Peyer's patch (tissue), 4 donors: ENCODE results near the gene DDX46. TPM values are rescaled to one million over a fixed set of nuclear protein-coding genes. Genes with fewer than 3 reads are reported as not detected.

Experiments
- DNase-seq, 3 donors: peaks; one replicate each; pipeline ENCODE4 v3.0.0-alpha.2; 2017 to 2019
- H3K27ac ChIP-seq, 4 donors: fragments of 200-600 bp; sonication (generic); one replicate each; pipeline ENCODE4 v1.5.1; 2016 to 2019
- H3K27me3 ChIP-seq, 2 donors: fragments of 200-600 bp; sonication (generic); one replicate each; pipeline ENCODE4 v1.5.1; 2019
- H3K36me3 ChIP-seq, 3 donors: fragments of 200-600 bp; sonication (generic); one replicate each; pipeline ENCODE4 v1.5.1; 2016 to 2019
- H3K4me1 ChIP-seq, 4 donors: fragments of 200-600 bp; sonication (generic); one replicate each; pipeline ENCODE4 v1.5.1; 2016 to 2019
- H3K4me3 ChIP-seq, 4 donors: fragments of 200-600 bp; sonication (generic); 1 replicate in 3 of 4; 2 replicates in 1 of 4; pipeline ENCODE4 v1.5.1; 2016 to 2019; ENCODE audit warnings: mild to moderate bottlenecking in 1 of 4
- H3K9me3 ChIP-seq, 4 donors: fragments of 200-600 bp; sonication (generic); one replicate each; pipeline ENCODE4 v1.5.1; 2016 to 2019; ENCODE audit warnings: mild to moderate bottlenecking in 1 of 4
- CTCF ChIP-seq, 6 experiments: fragments of 450-650 bp in 4 of 6; fragments of 200-600 bp in 2 of 6; sonication (generic) in 1 of 6; IDR thresholded peaks; one replicate each; pipeline ENCODE4 v1.5.1; 2017 to 2019; ENCODE audit warnings: antibody characterized with exemption in 6 of 6, mild to moderate bottlenecking in 3 of 6, moderate library complexity in 1 of 6
- POLR2A ChIP-seq, 2 donors: fragments of 450-650 bp; IDR thresholded peaks; one replicate each; pipeline ENCODE4 v1.5.1; 2017; ENCODE audit warnings: antibody characterized with exemption in 2 of 2, mild to moderate bottlenecking in 2 of 2, moderate library complexity in 2 of 2
- total RNA-seq, 4 donors: library from RNA; depleted of rRNA; stranded (reverse); fragments of >200 nt; gene quantifications; one replicate each; pipeline ENCODE4 v1.1.0, GENCODE V29; 2016

DDX46 gene
- total RNA-seq, 4 donors from 2014 or later = 27.0 to 59.4 (median 41.8) TPM

GRCh38 chr5:134803821-134804220 lies 45.2 kb downstream of the DDX46 start:
- Histone ChIP-seq H3K27ac (no peak overlapping the region), H3K36me3 (peaks cover 0 to 49% (median 0%) of the 10 kb centered on the region in 3 donors), H3K27me3 (no peaks in the 10 kb centered on the region), H3K9me3 (no peaks in the 10 kb centered on the region), H3K4me1 (no peaks in the 10 kb centered on the region), H3K4me3 (no peak overlapping the region)
- no peak for DNase-seq
- TF ChIP-seq POLR2A (IDR thresholded peaks at IDR 0.05) (no peak), CTCF (IDR thresholded peaks at IDR 0.05) (no peak)

GRCh38 chr5:134813407-134813806 lies 54.8 kb downstream of the DDX46 start:
- Histone ChIP-seq H3K9me3 (no peaks in the 10 kb centered on the region), H3K27me3 (no peaks in the 10 kb centered on the region), H3K36me3 (peaks cover 0 to 86% (median 0%) of the 10 kb centered on the region in 3 donors), H3K27ac (no peak overlapping the region), H3K4me1 (peaks cover 0 to 5% (median 0%) of the 10 kb centered on the region in 4 donors), H3K4me3 (no peak overlapping the region)
- DNase-seq = no peak
- TF ChIP-seq POLR2A (IDR thresholded peaks at IDR 0.05) (no peak), CTCF (IDR thresholded peaks at IDR 0.05) (no peak)

- Histone ChIP-seq H3K4me3 (no peak overlapping the region), H3K4me1 (peaks cover 0 to 5% (median 0%) of the 10 kb centered on the region in 4 donors), H3K27me3 (no peaks in the 10 kb centered on the region), H3K9me3 (no peaks in the 10 kb centered on the region), H3K27ac (no peak overlapping the region), H3K36me3 (peaks cover 0 to 86% (median 0%) of the 10 kb centered on the region in 3 donors)
- TF ChIP-seq POLR2A (IDR thresholded peaks at IDR 0.05) (no peak), CTCF (IDR thresholded peaks at IDR 0.05) (no peak)
- DNase-seq = no peak
Measured at GRCh38 chr5:134813827-134814226, 55.2 kb downstream of the DDX46 start.

GRCh38 chr5:134817006-134817405 lies 58.4 kb downstream of the DDX46 start:
- TF ChIP-seq CTCF (IDR thresholded peaks at IDR 0.05) (no peak), POLR2A (IDR thresholded peaks at IDR 0.05) (no peak)
- Histone ChIP-seq H3K27ac (no peak overlapping the region), H3K4me3 (no peak overlapping the region), H3K4me1 (peaks cover 0 to 5% (median 0%) of the 10 kb centered on the region in 4 donors), H3K9me3 (no peaks in the 10 kb centered on the region), H3K36me3 (peaks cover 0 to 87% (median 0%) of the 10 kb centered on the region in 3 donors), H3K27me3 (no peaks in the 10 kb centered on the region)
- no peak for DNase-seq

- Histone ChIP-seq H3K9me3 (no peaks in the 10 kb centered on the region), H3K27me3 (no peaks in the 10 kb centered on the region), H3K36me3 (peaks cover 0 to 88% (median 0%) of the 10 kb centered on the region in 3 donors), H3K4me1 (peaks cover 0 to 2% (median 0%) of the 10 kb centered on the region in 4 donors), H3K4me3 (no peak overlapping the region), H3K27ac (no peak overlapping the region)
- TF ChIP-seq POLR2A (IDR thresholded peaks at IDR 0.05) (no peak), CTCF (IDR thresholded peaks at IDR 0.05) (no peak)
- DNase-seq = no peak
Measured at GRCh38 chr5:134818776-134819175, 60.2 kb downstream of the DDX46 start.
